Thymus (tissue), 11 donors: ENCODE measurements around the gene RALB. TPM values are rescaled to one million over a fixed set of nuclear protein-coding genes. Genes with fewer than 3 reads are reported as not detected.
"Not testable (repeated sequence)": the region's sequence is repeated elsewhere in the genome, so short reads cannot be mapped to it uniquely, and the experiment has no call there.

ENCODE experiments used
- DNase-seq, 9 donors: peaks; one replicate each; pipeline ENCODE4 v3.0.0-alpha.2; 2013; ENCODE audit warnings: low spot score in 9 of 9, low read depth in 6 of 9, missing footprints in 1 of 9
- H3K27ac ChIP-seq, 2 donors: one replicate each; pipeline ENCODE4 v1.5.1; 2013; ENCODE audit warnings: control low read depth in 1 of 2, low read depth in 1 of 2, low read length in 1 of 2, mild to moderate bottlenecking in 1 of 2, moderate library complexity in 1 of 2
- H3K27me3 ChIP-seq, 2 donors: one replicate each; pipeline ENCODE4 v1.5.1; 2013; ENCODE audit warnings: low read length in 1 of 2; ENCODE audit not compliant: control insufficient read depth in 2 of 2, insufficient read depth in 1 of 2
- H3K36me3 ChIP-seq, 2 donors: one replicate each; pipeline ENCODE4 v1.5.1; 2013; ENCODE audit warnings: low read length in 1 of 2, mild to moderate bottlenecking in 1 of 2, moderate library complexity in 1 of 2; ENCODE audit not compliant: control insufficient read depth in 2 of 2, insufficient read depth in 2 of 2
- H3K4me1 ChIP-seq, 2 donors: one replicate each; pipeline ENCODE4 v1.5.1; 2013; ENCODE audit warnings: low read length in 2 of 2; ENCODE audit not compliant: control insufficient read depth in 2 of 2, insufficient read depth in 2 of 2
- H3K4me3 ChIP-seq, 2 donors: one replicate each; pipeline ENCODE4 v1.5.1; 2013; ENCODE audit warnings: low read length in 2 of 2, control low read depth in 1 of 2, mild to moderate bottlenecking in 1 of 2
- H3K9me3 ChIP-seq, 2 donors: one replicate each; pipeline ENCODE4 v1.5.1; 2013; ENCODE audit warnings: low read length in 1 of 2, mild to moderate bottlenecking in 1 of 2; ENCODE audit not compliant: control insufficient read depth in 2 of 2, insufficient read depth in 1 of 2
- WGBS: extraction: QIAGEN DNeasy Blood & Tissue Kit; methylation state at CpG from one replicate; pipeline ENCODE4 v1.1.7; 2013; 5-methylcytosine and 5-hydroxymethylcytosine counted together
- polyA plus RNA-seq: library from polyadenylated mRNA; stranded (reverse); fragments of 200-250 nt; gene quantifications from one replicate; pipeline ENCODE4 v1.2.3, GENCODE V29; 2013
- total RNA-seq: library from RNA; stranded (reverse); fragments of 120-200 nt; gene quantifications from one replicate; pipeline ENCODE4 v1.2.4, GENCODE V29; 2013
- donor health status: healthy.

RALB gene
- total and polyA plus RNA-seq, 2 donors, result 23.5 to 32.2 TPM

DNA sequence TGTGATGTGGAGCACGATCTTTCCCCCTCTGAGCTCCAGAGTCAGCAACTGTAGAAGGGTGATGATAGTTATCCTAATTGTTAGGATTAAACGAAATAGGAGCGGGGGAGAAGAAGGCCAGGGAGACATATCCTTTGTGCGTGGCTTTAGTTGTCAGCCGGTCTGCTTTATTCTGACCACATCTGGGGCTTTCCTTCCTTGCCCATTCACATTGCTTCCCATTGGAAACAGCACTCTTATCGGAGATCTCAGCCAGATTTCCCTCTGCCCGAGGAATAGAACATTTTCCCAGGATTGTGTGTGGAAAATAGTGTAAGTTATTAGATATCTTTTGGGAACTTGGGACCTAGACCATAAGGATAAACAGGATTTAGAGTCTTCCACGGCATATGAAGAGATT lies 1.5 kb downstream of the RALB start:
- peaks cover 7 to 23% of the 10 kb centered on the region in 2 donors for H3K27me3 ChIP-seq
- no peak overlapping the region for H3K27ac ChIP-seq
- H3K4me1 ChIP-seq, result peaks cover 11 to 21% of the 10 kb centered on the region in 2 donors
- DNase-seq, result no peak
- H3K9me3 ChIP-seq, result no peaks in the 10 kb centered on the region
- no peaks in the 10 kb centered on the region for H3K36me3 ChIP-seq
- no peak overlapping the region for H3K4me3 ChIP-seq
- 76% methylated on average over 8 of the region's 8 CpGs for WGBS

DNA sequence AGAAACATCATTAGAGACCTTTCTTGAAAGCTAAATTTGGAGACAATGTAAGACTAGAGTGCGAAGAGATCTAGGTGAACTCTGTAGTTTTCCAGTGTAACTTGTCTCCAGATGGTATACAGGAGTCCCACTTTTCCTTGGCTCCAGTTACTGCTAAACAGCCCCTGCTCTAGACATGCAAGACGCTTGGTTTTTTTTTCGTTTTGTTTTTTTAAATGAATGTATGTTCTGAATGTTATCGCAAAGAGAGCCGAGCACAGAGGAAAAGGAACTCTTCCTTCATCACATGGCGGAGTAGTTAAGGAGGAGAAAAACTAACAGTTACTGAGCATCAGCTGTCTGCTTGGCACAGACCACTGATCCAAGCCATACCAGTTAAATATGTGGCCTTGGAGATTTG lies 2.4 kb downstream of the RALB start:
- H3K36me3 ChIP-seq, result no peaks in the 10 kb centered on the region
- H3K9me3 ChIP-seq, result peaks cover 0 to 2% of the 10 kb centered on the region in 2 donors
- 74% methylated on average over 6 of the region's 6 CpGs for WGBS
- H3K27ac ChIP-seq, result no peak overlapping the region
- H3K4me1 ChIP-seq, result peaks cover 11 to 21% of the 10 kb centered on the region in 2 donors
- peaks cover 7 to 21% of the 10 kb centered on the region in 2 donors for H3K27me3 ChIP-seq
- DNase-seq, result no peak
- H3K4me3 ChIP-seq, result no peak overlapping the region

DNA sequence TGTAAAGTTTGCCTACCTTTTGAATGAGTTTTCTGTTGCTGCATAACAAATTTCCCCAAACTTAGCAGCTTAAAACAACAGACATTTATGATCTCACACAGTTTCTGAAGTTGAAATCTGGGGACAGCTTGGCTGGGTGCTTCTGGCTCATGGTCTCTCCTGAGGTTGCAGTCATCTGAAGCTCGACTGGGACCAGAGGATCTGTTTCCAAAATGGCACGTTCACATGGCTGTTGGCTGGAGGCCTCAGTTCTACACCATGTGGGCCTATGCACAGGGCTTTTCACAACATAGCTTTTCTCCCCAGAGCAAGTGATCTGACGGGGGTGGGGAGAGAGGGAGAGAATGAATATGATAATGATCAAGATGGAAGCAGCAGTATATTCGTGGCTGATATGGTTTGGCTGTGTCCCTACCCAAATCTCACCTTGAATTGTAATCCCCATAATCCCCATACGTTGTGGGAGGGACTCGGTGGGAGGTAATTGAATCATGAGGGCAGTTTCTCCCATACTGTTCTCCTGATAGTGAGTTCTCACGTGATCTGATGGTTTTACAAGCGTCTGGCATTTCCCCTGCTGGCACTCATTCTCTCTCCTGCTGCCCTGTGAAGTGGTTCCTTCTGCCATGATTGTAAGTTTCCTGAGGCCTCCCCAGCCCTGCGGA lies 3.5 kb downstream of the RALB start:
- Histone ChIP-seq H3K27ac (no peak overlapping the region), H3K4me3 (no peak overlapping the region), H3K9me3 (peaks cover 4 to 9% of the 10 kb centered on the region in 2 donors), H3K4me1 (peaks cover 11 to 22% of the 10 kb centered on the region in 2 donors), H3K36me3 (no peaks in the 10 kb centered on the region), H3K27me3 (peaks cover 7 to 16% of the 10 kb centered on the region in 2 donors)
- WGBS, result 63% methylated on average over 9 of the region's 9 CpGs
- DNase-seq, result no peak

DNA sequence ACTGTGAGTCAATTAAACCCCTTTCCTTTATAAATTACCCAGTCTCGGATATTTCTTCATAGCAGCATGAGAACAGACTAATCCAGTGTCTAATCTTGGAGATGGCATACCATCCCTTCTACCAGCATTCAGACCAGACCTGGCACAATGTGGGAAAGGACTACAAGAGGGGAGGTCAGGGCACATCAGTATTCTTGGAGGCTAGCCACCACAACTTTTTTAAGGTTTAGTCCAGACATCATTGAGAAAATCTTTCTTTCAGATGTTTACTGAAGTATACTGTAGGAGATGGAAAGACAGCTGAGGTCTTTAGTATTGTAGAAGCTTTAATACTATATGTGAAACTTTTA lies 4.0 kb downstream of the RALB start:
- 50% methylated on average over 1 of the region's 1 CpG for WGBS
- Histone ChIP-seq H3K27me3 (peaks cover 7 to 16% of the 10 kb centered on the region in 2 donors), H3K4me1 (peaks cover 11 to 26% of the 10 kb centered on the region in 2 donors), H3K36me3 (no peaks in the 10 kb centered on the region), H3K27ac (no peak overlapping the region), H3K9me3 (peaks cover 4 to 11% of the 10 kb centered on the region in 2 donors), H3K4me3 (no peak overlapping the region)
- DNase-seq, result no peak

DNA sequence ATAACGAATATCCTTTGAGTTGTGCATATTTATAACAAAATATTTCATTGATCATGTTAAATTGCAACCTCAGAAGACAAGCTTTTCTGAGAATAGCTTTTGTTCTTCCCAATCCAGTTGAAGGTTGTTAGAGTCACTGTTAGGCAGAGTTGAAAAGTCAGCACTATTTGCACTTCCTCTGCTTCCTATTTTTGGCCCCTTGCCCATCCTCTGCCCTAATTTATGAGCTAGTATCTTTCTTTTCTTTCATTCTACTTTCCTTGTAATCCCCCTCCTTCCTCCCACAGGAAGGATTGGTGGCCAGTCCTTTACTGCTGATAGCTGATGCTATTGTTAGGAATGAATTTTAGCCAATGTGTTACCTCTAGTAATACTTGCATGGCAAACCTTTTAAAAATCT lies 4.9 kb downstream of the RALB start:
- Histone ChIP-seq H3K4me1 (peaks cover 8 to 31% of the 10 kb centered on the region in 2 donors), H3K4me3 (no peak overlapping the region), H3K27ac (no peak overlapping the region), H3K36me3 (no peaks in the 10 kb centered on the region), H3K27me3 (peaks cover 7 to 16% of the 10 kb centered on the region in 2 donors), H3K9me3 (peaks cover 4 to 12% of the 10 kb centered on the region in 2 donors)
- DNase-seq, result no peak
- WGBS, result 22% methylated on average over 1 of the region's 1 CpG

DNA sequence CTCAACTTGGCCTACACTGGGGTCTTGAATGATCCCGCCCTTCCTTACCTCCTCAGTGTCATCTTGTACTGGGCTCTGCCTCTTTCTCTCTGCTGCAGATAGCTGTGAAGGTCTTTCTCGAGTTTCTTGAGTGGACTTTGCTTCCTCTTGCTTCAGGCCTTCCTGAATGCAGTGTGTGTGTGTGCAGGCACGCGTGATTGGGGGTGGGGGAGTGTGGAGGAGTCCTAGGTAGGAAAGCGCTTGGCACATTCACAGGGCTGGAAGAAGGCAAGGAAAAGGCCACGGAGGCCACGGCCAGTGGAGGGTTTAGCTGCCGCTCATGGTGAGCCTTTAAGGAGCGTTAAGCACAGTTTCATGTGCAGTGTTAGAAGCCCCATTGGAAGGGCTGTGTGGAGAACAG lies 5.5 kb downstream of the RALB start:
- Histone ChIP-seq H3K36me3 (no peaks in the 10 kb centered on the region), H3K27me3 (peaks cover 7 to 13% of the 10 kb centered on the region in 2 donors), H3K4me1 (peaks cover 8 to 32% of the 10 kb centered on the region in 2 donors), H3K4me3 (no peak overlapping the region), H3K27ac (no peak overlapping the region), H3K9me3 (peaks cover 4 to 12% of the 10 kb centered on the region in 2 donors)
- no peak for DNase-seq
- WGBS, result 86% methylated on average over 9 of the region's 9 CpGs

DNA sequence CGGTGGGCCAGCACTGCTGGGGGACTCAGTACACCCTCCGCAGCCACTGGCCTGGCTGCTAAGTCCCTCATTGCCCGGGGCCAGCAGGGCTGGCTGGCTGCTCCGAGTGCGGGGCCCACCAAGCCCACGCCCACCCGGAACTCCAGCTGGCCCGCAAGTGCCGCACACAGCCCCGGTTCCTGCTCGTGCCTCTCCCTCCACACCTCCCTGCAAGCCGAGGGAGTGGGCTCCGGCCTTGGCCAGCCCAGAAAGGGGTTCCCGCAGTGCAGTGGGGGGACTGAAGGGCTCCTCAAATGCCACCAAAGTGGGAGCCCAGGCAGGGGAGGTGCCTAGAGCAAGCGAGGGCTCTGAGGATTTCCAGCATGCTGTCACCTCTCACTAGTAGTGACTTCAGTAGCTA lies 7.3 kb downstream of the RALB start:
- Histone ChIP-seq H3K9me3 (peaks cover 4 to 12% of the 10 kb centered on the region in 2 donors), H3K4me1 (peaks cover 0 to 22% of the 10 kb centered on the region in 2 donors)
- not testable (repeated sequence) for H3K4me3 ChIP-seq, DNase-seq, H3K27me3 ChIP-seq, H3K36me3 ChIP-seq, H3K27ac ChIP-seq
- 98% methylated on average over 15 of the region's 15 CpGs for WGBS

DNA sequence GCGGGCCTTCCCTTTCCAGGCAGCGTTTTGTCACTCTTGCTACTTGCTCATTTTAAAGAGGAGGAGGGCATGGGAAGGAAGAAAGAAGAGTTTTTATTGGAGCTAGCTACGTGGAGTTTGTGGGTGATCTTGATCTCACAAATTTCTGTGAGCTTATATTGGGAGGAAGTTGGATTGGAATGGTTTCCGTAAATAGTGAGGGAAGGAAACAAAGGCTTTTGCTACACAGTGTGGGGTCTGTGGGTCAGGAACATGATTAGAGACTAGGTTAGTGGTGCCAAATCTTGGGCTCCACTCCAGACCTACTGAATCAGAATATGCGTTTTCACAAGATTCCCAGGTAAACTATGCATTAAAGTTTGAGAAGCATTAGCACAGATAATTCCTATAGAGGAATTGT lies 8.1 kb downstream of the RALB start:
- H3K4me1 ChIP-seq, result peaks cover 0 to 22% of the 10 kb centered on the region in 2 donors
- H3K27ac ChIP-seq, result no peak overlapping the region
- H3K27me3 ChIP-seq, result peaks cover 0 to 2% of the 10 kb centered on the region in 2 donors
- peaks cover 4 to 12% of the 10 kb centered on the region in 2 donors for H3K9me3 ChIP-seq
- H3K36me3 ChIP-seq, result no peaks in the 10 kb centered on the region
- DNase-seq, result no peak
- WGBS, result 98% methylated on average over 5 of the region's 5 CpGs
- no peak overlapping the region for H3K4me3 ChIP-seq

DNA sequence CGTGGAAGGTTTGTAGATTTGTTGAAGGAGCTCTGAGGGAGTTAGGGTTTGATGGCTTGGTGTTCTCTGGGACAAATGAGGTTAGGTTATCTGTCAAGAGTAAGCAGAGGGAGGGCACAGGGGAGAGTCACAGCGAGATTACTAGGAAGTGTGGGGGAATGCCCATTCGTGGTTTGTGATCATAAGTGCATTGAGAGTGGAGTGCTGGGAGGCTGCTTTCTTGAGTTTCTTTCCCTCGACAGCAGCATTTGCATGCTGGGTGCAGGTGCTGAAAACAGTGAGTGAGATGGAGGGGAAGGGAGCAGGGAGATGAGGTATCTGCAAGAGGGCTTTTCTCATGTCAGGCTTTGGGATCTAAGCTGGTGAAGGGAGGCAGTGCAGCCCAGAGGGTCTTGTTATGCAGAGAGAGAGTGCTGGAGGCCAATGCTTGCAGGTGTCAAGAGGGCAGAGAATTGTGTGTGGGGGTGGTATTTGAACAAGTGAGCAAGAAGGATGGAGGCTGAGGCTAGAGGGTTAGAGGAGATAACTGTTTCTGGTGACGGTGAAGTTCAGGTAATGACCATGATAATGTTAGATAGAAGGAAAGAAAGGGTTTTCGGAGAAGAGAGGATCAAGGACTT lies 8.8 kb downstream of the RALB start:
- peaks cover 0 to 16% of the 10 kb centered on the region in 2 donors for H3K4me1 ChIP-seq

More for the DNA sequence above, 8.8 kb downstream of the RALB start:
- H3K4me3 ChIP-seq, result no peak overlapping the region
- no peak overlapping the region for H3K27ac ChIP-seq
- WGBS, result 61% methylated on average over 6 of the region's 6 CpGs
- DNase-seq, result no peak
- H3K36me3 ChIP-seq, result no peaks in the 10 kb centered on the region
- peaks cover 0 to 2% of the 10 kb centered on the region in 2 donors for H3K27me3 ChIP-seq
- peaks cover 4 to 12% of the 10 kb centered on the region in 2 donors for H3K9me3 ChIP-seq
